Vagina (tissue), 2 donors: ENCODE measurements around the gene GPRIN2. TPM values are rescaled to one million over a fixed set of nuclear protein-coding genes. Genes with fewer than 3 reads are reported as not detected.
"Not testable (repeated sequence)": the region's sequence is repeated elsewhere in the genome, so short reads cannot be mapped to it uniquely, and the experiment has no call there.

Experiments
- DNase-seq, 2 donors: peaks; one replicate each; pipeline ENCODE4 v3.0.0-alpha.2; 2017; ENCODE audit errors: extremely low spot score in 2 of 2
- H3K27ac ChIP-seq: fragments of 200-600 bp; sonication (generic); one replicate; pipeline ENCODE4 v1.5.1; 2019
- H3K27me3 ChIP-seq: fragments of 200-600 bp; sonication (generic); one replicate; pipeline ENCODE4 v1.5.1; 2019
- H3K36me3 ChIP-seq, 2 donors: fragments of 200-600 bp; sonication (generic); one replicate each; pipeline ENCODE4 v1.5.1; 2017 to 2019
- H3K4me1 ChIP-seq: fragments of 200-600 bp; sonication (generic); one replicate; pipeline ENCODE4 v1.5.1; 2019
- H3K4me3 ChIP-seq, 2 donors: fragments of 200-600 bp; sonication (generic); 1 replicate in 1 of 2; 2 replicates in 1 of 2; pipeline ENCODE4 v1.5.1; 2016 to 2019
- H3K9me3 ChIP-seq: fragments of 200-600 bp; sonication (generic); one replicate; pipeline ENCODE4 v1.5.1; 2019
- POLR2A ChIP-seq, 2 donors: fragments of 450-650 bp; IDR thresholded peaks; one replicate each; pipeline ENCODE4 v1.6.1; 2017; ENCODE audit warnings: antibody characterized with exemption in 2 of 2, mild to moderate bottlenecking in 2 of 2, moderate library complexity in 2 of 2
- POLR2AphosphoS5 ChIP-seq, 2 donors: sonication (generic); formaldehyde crosslinking; IDR thresholded peaks; one replicate each; pipeline ENCODE4 v1.9.0; 2017; ENCODE audit warnings: antibody characterized with exemption in 2 of 2, mild to moderate bottlenecking in 2 of 2, low read depth in 1 of 2; ENCODE audit not compliant: insufficient read depth in 1 of 2
- intact Hi-C: fragments of 100-400 bp; cut with DNase I; formaldehyde crosslinking; loops from one replicate; pipeline ENCODE4 v1.15.1; 2023
- total RNA-seq: library from RNA; depleted of rRNA; stranded (reverse); fragments of >200 nt; gene quantifications from one replicate; pipeline ENCODE4 v1.2.3, GENCODE V29; 2016
- TF ChIP-seq, protein P1 (sequence below), 3 experiments: fragments of 450-650 bp in 2 of 3; fragments of 200-600 bp in 1 of 3; sonication (generic) in 1 of 3; IDR thresholded peaks; one replicate each; pipeline ENCODE4 v1.5.1; 2017 to 2019; ENCODE audit warnings: antibody characterized with exemption in 3 of 3, mild to moderate bottlenecking in 2 of 3, moderate library complexity in 2 of 3

GPRIN2 gene
- total RNA-seq, 1 donor from 2014 or later, result 5.6 TPM

DNA sequence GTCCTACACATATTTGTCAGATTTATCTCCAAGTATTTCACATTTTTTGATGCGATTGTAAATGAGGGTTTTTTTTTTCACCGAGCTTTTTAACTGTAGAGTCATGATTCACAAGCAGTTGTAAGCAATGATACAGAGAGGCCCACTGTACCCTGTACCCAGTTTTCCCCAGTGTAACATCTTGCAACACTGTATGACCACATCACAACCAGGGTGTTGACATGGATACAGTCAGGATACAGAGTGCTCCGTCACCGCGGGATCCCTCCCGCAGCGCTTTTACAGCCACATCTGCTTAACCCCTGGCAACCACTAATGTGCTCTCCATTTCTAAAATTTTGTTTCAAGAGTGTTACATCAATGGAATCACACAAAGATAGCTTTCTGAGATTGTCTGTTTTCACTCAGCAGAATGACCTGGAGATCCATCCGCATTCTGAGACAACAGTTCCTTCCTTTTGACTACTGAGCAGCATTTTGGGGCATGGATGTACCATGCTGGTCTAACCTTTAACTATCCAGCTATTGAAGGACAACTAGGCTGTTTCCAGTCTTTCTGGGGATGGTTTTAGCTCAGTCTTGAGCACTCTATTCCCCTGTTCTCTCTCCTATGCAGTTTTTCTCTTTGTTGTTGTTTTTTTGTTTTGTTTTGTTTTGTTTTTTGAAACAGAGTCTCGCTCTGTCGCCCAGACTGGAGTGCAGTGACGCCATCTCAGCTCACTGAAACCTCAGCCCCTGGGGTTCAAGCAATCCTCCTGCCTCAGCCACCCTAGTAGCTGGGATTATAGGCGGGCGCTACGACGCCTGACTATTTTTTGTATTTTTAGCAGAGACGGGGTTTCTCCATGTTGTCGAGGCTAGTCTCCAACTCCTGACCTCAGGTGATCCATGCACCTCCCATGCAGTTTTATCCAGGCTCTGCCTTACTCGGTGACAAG is 25.9 kb downstream of the GPRIN2 start:
- Histone ChIP-seq H3K36me3 (no peaks in the 10 kb centered on the region), H3K9me3 (no peaks in the 10 kb centered on the region), H3K4me1 (no peaks in the 10 kb centered on the region), H3K27ac (no peak overlapping the region), H3K4me3 (no peak overlapping the region), H3K27me3 (no peaks in the 10 kb centered on the region)
- no peak for TF ChIP-seq POLR2AphosphoS5 (IDR thresholded peaks at IDR 0.05; ENCODE audit: insufficient read depth in 1 of 2, low read depth in 1 of 2)
- TF ChIP-seq, protein P1, sequence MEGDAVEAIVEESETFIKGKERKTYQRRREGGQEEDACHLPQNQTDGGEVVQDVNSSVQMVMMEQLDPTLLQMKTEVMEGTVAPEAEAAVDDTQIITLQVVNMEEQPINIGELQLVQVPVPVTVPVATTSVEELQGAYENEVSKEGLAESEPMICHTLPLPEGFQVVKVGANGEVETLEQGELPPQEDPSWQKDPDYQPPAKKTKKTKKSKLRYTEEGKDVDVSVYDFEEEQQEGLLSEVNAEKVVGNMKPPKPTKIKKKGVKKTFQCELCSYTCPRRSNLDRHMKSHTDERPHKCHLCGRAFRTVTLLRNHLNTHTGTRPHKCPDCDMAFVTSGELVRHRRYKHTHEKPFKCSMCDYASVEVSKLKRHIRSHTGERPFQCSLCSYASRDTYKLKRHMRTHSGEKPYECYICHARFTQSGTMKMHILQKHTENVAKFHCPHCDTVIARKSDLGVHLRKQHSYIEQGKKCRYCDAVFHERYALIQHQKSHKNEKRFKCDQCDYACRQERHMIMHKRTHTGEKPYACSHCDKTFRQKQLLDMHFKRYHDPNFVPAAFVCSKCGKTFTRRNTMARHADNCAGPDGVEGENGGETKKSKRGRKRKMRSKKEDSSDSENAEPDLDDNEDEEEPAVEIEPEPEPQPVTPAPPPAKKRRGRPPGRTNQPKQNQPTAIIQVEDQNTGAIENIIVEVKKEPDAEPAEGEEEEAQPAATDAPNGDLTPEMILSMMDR (IDR thresholded peaks at IDR 0.05), result no peak
- TF ChIP-seq POLR2A (IDR thresholded peaks at IDR 0.05), result no peak
- no peak for DNase-seq
- intact Hi-C loops, result no loop called here

DNA sequence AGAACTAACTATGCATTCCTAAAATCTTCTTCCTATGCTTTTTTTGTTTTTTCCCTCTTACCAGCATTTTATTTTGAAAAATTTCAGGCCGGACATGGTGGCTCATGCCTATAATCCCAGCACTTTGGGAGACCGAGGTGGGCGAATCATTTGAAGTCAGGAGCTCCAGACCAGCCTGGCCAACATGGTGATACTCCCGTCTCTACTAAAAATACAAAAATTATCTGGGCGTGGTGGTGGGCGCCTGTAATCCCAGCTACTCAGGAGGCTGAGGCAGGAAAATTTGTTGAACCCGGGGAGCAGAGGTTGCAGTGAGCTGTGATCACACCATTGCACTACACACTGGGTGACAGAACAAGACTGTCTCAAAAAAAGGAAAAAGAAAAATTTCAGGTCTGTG is 26.7 kb downstream of the GPRIN2 start:
- H3K36me3 ChIP-seq, intact Hi-C loops, H3K27ac ChIP-seq, DNase-seq, H3K27me3 ChIP-seq, H3K9me3 ChIP-seq, H3K4me3 ChIP-seq, H3K4me1 ChIP-seq: not testable (repeated sequence)

DNA sequence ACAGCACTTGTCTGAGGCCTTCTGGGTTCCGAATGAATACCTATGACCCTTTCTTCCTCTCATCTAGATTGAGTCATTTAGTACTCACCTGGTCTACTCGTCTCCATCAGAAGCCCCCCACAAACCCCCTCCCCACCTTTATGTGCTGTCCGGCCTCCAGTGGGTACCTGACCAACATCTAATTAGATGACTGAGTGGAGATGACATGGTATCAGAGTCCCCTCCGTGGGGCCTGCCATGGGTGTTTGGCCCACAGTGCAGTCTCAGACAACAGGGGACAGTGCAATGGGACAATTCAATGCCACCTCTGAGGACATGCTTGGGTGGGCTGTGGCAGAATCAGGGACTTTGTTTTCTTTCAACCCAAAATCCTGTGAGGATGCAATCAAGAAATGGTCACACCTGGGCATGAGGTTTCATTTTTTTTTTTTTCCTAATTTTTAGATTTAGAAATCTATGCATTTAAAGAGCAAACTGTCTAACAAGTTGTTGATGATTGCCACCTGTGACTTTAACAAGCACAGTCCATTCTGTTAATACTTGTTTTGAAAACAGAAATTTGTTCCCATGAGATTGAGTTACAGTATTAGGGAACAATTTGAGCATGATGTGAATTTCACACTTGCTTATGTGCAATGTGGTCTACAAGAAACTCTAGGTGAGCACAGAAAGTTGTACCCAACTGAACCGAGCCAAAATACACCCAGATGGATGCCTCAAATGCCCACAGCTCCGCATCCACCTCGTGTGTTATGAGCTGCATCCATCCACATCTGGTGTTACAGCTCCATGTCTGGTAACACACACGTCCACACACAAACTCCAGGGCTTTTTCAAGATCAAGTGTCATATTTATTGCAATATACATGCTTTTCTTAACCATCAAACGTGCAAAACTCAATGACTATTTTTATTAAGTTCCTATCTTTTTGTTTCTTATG is 27.5 kb downstream of the GPRIN2 start:
- no peak for DNase-seq
- Histone ChIP-seq H3K4me3 (no peak overlapping the region), H3K9me3 (no peaks in the 10 kb centered on the region), H3K27me3 (no peaks in the 10 kb centered on the region), H3K36me3 (no peaks in the 10 kb centered on the region), H3K27ac (no peak overlapping the region), H3K4me1 (peaks cover 12% of the 10 kb centered on the region)
- TF ChIP-seq POLR2AphosphoS5 (IDR thresholded peaks at IDR 0.05; ENCODE audit: insufficient read depth in 1 of 2, low read depth in 1 of 2) (no peak), POLR2A (IDR thresholded peaks at IDR 0.05) (no peak)
- TF ChIP-seq, protein P1 (IDR thresholded peaks at IDR 0.05), result no peak
- intact Hi-C loops, result no loop called here

DNA sequence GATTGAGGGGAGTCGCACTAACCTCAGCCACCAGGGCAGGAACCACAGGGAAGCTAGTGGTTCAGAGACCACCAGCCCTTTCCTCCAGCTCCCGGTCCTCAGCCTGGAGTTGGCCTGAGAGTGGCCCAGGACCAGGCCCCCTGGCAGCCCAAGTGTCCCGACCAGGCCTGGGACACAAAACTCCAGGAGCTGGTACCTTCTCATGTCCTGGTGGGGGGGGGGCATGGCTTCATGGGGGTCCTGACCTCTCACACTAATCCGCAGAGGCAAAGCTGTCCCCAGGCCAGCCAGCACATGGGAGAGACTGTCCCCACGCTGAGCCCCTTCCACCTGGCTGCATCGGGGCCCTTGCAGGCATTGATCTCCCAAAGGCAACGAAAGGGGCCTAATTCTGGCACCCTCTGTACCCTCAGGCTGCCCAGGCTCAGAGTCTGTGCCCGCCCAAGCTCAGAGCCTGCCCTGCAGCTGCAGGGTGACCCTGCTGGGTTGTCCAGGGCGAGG is 28.2 kb downstream of the GPRIN2 start:
- Histone ChIP-seq H3K27ac (no peak overlapping the region), H3K4me3 (no peak overlapping the region), H3K4me1 (peaks cover 19% of the 10 kb centered on the region), H3K36me3 (no peaks in the 10 kb centered on the region), H3K27me3 (no peaks in the 10 kb centered on the region), H3K9me3 (no peaks in the 10 kb centered on the region)
- intact Hi-C loops, result no loop called here
- no peak for DNase-seq
- TF ChIP-seq POLR2A (IDR thresholded peaks at IDR 0.05), result no peak
- no peak for TF ChIP-seq POLR2AphosphoS5 (IDR thresholded peaks at IDR 0.05; ENCODE audit: insufficient read depth in 1 of 2, low read depth in 1 of 2)
- TF ChIP-seq, protein P1 (IDR thresholded peaks at IDR 0.05), result no peak

DNA sequence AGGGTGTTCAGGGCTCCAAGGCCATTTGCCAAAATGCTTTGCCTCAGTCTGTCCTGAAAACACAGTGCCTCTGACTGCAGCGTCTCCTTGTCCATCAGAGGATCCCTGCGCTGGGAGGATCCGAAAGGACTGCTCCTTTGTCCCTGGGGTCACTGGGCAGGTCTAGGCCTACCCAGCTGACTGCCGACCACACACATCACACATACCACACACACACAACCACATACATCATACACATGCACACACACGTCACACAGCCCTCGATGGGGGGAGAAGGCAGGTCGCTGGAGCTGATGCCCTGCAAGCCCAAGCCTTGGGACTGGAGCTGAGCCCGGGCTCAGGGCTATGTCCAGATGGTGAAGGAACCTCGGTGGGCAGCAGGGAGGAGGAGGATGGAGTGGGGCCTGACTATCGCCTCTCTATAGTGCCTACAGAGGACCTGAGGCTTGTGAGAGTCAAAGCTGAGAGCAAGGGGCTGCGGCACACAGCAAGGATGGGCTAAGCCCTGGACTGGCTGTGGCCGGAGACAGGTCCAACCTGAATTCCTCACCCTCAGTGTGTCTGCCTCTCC is 29.1 kb downstream of the GPRIN2 start:
- TF ChIP-seq POLR2AphosphoS5 (IDR thresholded peaks at IDR 0.05; ENCODE audit: insufficient read depth in 1 of 2, low read depth in 1 of 2) (no peak), POLR2A (IDR thresholded peaks at IDR 0.05) (no peak)
- TF ChIP-seq, protein P1 (IDR thresholded peaks at IDR 0.05), result no peak
- Histone ChIP-seq H3K27ac (no peak overlapping the region), H3K4me3 (no peak overlapping the region), H3K4me1 (peaks cover 24% of the 10 kb centered on the region), H3K9me3 (no peaks in the 10 kb centered on the region), H3K36me3 (no peaks in the 10 kb centered on the region), H3K27me3 (no peaks in the 10 kb centered on the region)
- intact Hi-C loops, result no loop called here
- DNase-seq, result no peak
